K562 (cell line): ENCODE data around the gene DENND2C. TPM values are rescaled to one million over a fixed set of nuclear protein-coding genes. Genes with fewer than 3 reads are reported as not detected.

Experiments used
- ARID2 ChIP-seq: fragments of 450-650 bp; IDR thresholded peaks from 2 replicates; pipeline ENCODE4 v1.6.1; 2017; ENCODE audit warnings: antibody characterized with exemption, mild to moderate bottlenecking
- BCLAF1 ChIP-seq, 2 experiments: fragments of 450-650 bp in 1 of 2; IDR thresholded peaks; 2 replicates each; pipeline ENCODE4 v1.6.1; 2011 to 2017; ENCODE audit warnings: low read depth in 2 of 2, antibody characterized with exemption in 1 of 2, borderline replicate concordance in 1 of 2, low read length in 1 of 2, mild to moderate bottlenecking in 1 of 2, mixed read lengths in 1 of 2; ENCODE audit not compliant: control insufficient read depth in 1 of 2
- CBFA2T2 ChIP-seq: fragments of 450-650 bp; conservative IDR thresholded peaks from 2 replicates; pipeline ENCODE4 v1.6.1; 2017; ENCODE audit warnings: mild to moderate bottlenecking
- E2F8 ChIP-seq: fragments of 450-650 bp; IDR thresholded peaks from 2 replicates; pipeline ENCODE4 v1.7.1; 2018; ENCODE audit warnings: mild to moderate bottlenecking, low read depth; ENCODE audit not compliant: partially characterized antibody
- FOS ChIP-seq: IDR thresholded peaks from 3 replicates; pipeline ENCODE4 v1.6.1; 2011; ENCODE audit not compliant: insufficient read length; ENCODE audit errors: extremely low read depth
- HMGN3 ChIP-seq: IDR thresholded peaks from 2 replicates; pipeline ENCODE4 v1.6.1; 2011; ENCODE audit warnings: borderline replicate concordance, low read depth, mild to moderate bottlenecking, mixed read lengths, low read length; ENCODE audit not compliant: insufficient read length; ENCODE audit errors: extremely low read depth
- MBD2 ChIP-seq: sonication (generic); IDR thresholded peaks from 2 replicates; pipeline ENCODE4 v1.6.1; 2016; ENCODE audit warnings: low read depth, borderline replicate concordance
- MEIS2 ChIP-seq: fragments of 450-650 bp; IDR thresholded peaks from 2 replicates; pipeline ENCODE4 v1.6.1; 2014; ENCODE audit warnings: mild to moderate bottlenecking; ENCODE audit not compliant: partially characterized antibody
- MTA2 ChIP-seq: fragments of 450-650 bp; IDR thresholded peaks from 2 replicates; pipeline ENCODE4 v1.6.1; 2016; ENCODE audit warnings: low read depth
- NFYB ChIP-seq: IDR thresholded peaks from 2 replicates; pipeline ENCODE4 v1.6.1; 2011; ENCODE audit warnings: mild to moderate bottlenecking, moderate library complexity; ENCODE audit not compliant: insufficient read length; ENCODE audit errors: extremely low read depth
- PKNOX1 ChIP-seq: fragments of 450-650 bp; IDR thresholded peaks from 2 replicates; pipeline ENCODE4 v1.6.1; 2016
- RBM25 ChIP-seq: fragments of 200-400 bp; formaldehyde crosslinking; IDR thresholded peaks from 2 replicates; pipeline ENCODE4 v1.6.1; 2018; ENCODE audit warnings: low read length, low read depth, moderate library complexity; ENCODE audit not compliant: severe bottlenecking
- TRIM25 ChIP-seq: fragments of 450-650 bp; IDR thresholded peaks from 2 replicates; pipeline ENCODE4 v1.7.0; 2016; ENCODE audit warnings: borderline replicate concordance
- ZNF232 ChIP-seq: sonication (generic); formaldehyde crosslinking; IDR thresholded peaks from 2 replicates; pipeline ENCODE4 v1.8.0; 2022; ENCODE audit warnings: mild to moderate bottlenecking, missing genetic modification reagents
- ZNF740 ChIP-seq, 3 experiments: fragments of 200-800 bp in 1 of 3; sonication (Bioruptor generic) in 1 of 3; sonication (generic) in 1 of 3; formaldehyde crosslinking in 1 of 3; IDR thresholded peaks; 2 replicates each; pipeline versions ENCODE4 v1.6.1 to v1.8.0; 2016 to 2022; ENCODE audit warnings: mild to moderate bottlenecking in 2 of 3, missing compliant biosample characterization in 2 of 3, missing genetic modification characterization in 2 of 3, missing genetic modification reagents in 1 of 3
- polyA plus RNA-seq, 8 experiments: library from polyadenylated mRNA; depleted of rRNA in 4 of 8; stranded (reverse) in 5 of 8; unstranded in 3 of 8; fragments of >200 nt; fragmentation: Nextera tagmentation in 2 of 8; fragmentation: Illumina TruSeq in 1 of 8; extraction: Ambion mirVana in 2 of 8; extraction: Trizol in 1 of 8; gene quantifications; 2 replicates each; pipeline versions ENCODE4 v1.2.1 to v1.2.3, GENCODE V29; 2011 to 2014; ENCODE audit warnings: inconsistent platforms in 1 of 8, missing spikeins in 1 of 8
- total RNA-seq, 7 experiments: library from RNA; depleted of rRNA in 6 of 7; stranded (reverse); fragments of >200 nt in 6 of 7; fragmentation: Illumina TruSeq in 2 of 7; extraction: Trizol in 2 of 7; gene quantifications; 2 replicates each; pipeline versions ENCODE4 v1.2.1 to v1.2.3, GENCODE V29; 2011 to 2021; ENCODE audit warnings: low replicate concordance in 1 of 7

DENND2C gene
- total and polyA plus RNA-seq, 9 of the 15 experiments (the other 6 are each of a cell fraction or from before 2014, with no cell fraction given): 0.03 to 0.25 (median 0.14) TPM

- no peak for TF ChIP-seq TRIM25
- TF ChIP-seq NFYB: no peak
- TF ChIP-seq CBFA2T2: peak; percentile 58; the same call in 1 of the 2 replicates
- no peak for TF ChIP-seq FOS
- peak; percentile 92 for TF ChIP-seq E2F8
- TF ChIP-seq HMGN3: peak; percentile 97
- no peak for TF ChIP-seq RBM25
- TF ChIP-seq BCLAF1 (IDR thresholded peaks at IDR 0.05; ENCODE audit: borderline replicate concordance in 1 of 2, control insufficient read depth in 1 of 2, low read depth in 2 of 2, low read length in 1 of 2): peak; percentile 17 to 44; a peak in 1 of 4 replicates
- no peak for TF ChIP-seq ZNF232 (CRISPR knock-in tag)
- TF ChIP-seq ARID2: no peak
- TF ChIP-seq MBD2: peak; percentile 56; the same call in 1 of the 2 replicates
- TF ChIP-seq ZNF740 (CRISPR knock-in tag; IDR thresholded peaks at IDR 0.05): 0 out of 2 replicates have a peak, but pooled peaks have one; percentile 41
- TF ChIP-seq ZNF740 (tag; IDR thresholded peaks at IDR 0.05): no peak; a peak in 1 of 4 replicates
- no peak for TF ChIP-seq MEIS2
- 0 out of 2 replicates have a peak, but pooled peaks have one; percentile 33 for TF ChIP-seq PKNOX1
- TF ChIP-seq MTA2: no peak
Observed at GRCh38 chr1:114716304-114717170, 46.7 kb upstream of the DENND2C start, which contains the start of gene NRAS (continued).
